ENCODE results near the gene PMVK. TPM values are rescaled to one million over a fixed set of nuclear protein-coding genes. Genes with fewer than 3 reads are reported as not detected.
A peak's percentile ranks its signal among the peaks of the same experiment; 100 is the strongest.
"Not testable (repeated sequence)": the region's sequence is repeated elsewhere in the genome, so short reads cannot be mapped to it uniquely, and the experiment has no call there.

The PMVK gene
- total RNA-seq, 1 donor from 2014 or later, result 38.4 TPM

- DNase-seq, result no peak
- Histone ChIP-seq H3K9me3 (no peaks in the 10 kb centered on the region), H3K27me3 (no peaks in the 10 kb centered on the region), H3K36me3 (no peaks in the 10 kb centered on the region), H3K4me1 (no peaks in the 10 kb centered on the region), H3K4me3 (no peak overlapping the region), H3K27ac (no peak overlapping the region)
- no peak for ATAC-seq
- no peak for TF ChIP-seq CTCF (IDR thresholded peaks at IDR 0.05)
- intact Hi-C loops (cut with DNase I), result no loop called here
Observed at GRCh38 chr1:154910851-154911250, 25.7 kb downstream of the PMVK start.

- ATAC-seq, result no peak
- Histone ChIP-seq H3K27ac (no peak overlapping the region), H3K4me3 (no peak overlapping the region), H3K4me1 (no peaks in the 10 kb centered on the region), H3K27me3 (no peaks in the 10 kb centered on the region), H3K36me3 (no peaks in the 10 kb centered on the region), H3K9me3 (no peaks in the 10 kb centered on the region)
- no peak for TF ChIP-seq CTCF (IDR thresholded peaks at IDR 0.05)
- DNase-seq, result no peak
- intact Hi-C loops (cut with DNase I), result no loop called here
Observed at GRCh38 chr1:154908937-154909336, 27.6 kb downstream of the PMVK start.

GRCh38 chr1:154908129-154908528, 28.4 kb downstream of the PMVK start:
- H3K27ac ChIP-seq; H3K4me3 ChIP-seq; H3K9me3 ChIP-seq; intact Hi-C loops (cut with DNase I); ATAC-seq; H3K4me1 ChIP-seq; H3K27me3 ChIP-seq; H3K36me3 ChIP-seq; DNase-seq: not testable (repeated sequence)

GRCh38 chr1:154906621-154907081, 29.9 kb downstream of the PMVK start:
- ATAC-seq, result peak; percentile 77

GRCh38 chr1:154902938-154903566, 33.5 kb downstream of the PMVK start:
- no peak overlapping the region for H3K27ac ChIP-seq
- no peak for DNase-seq
- H3K36me3 ChIP-seq, result no peaks in the 10 kb centered on the region
- intact Hi-C loops (cut with DNase I), result no loop called here
- no peak overlapping the region for H3K4me3 ChIP-seq
- no peaks in the 10 kb centered on the region for H3K4me1 ChIP-seq
- no peak for TF ChIP-seq CTCF (IDR thresholded peaks at IDR 0.05)
- no peaks in the 10 kb centered on the region for H3K27me3 ChIP-seq
- H3K9me3 ChIP-seq, result no peaks in the 10 kb centered on the region
- ATAC-seq, result no peak

More at GRCh38 chr1:154906621-154907081, 29.9 kb downstream of the PMVK start:
- Histone ChIP-seq H3K4me1 (no peaks in the 10 kb centered on the region), H3K36me3 (no peaks in the 10 kb centered on the region), H3K27me3 (no peaks in the 10 kb centered on the region), H3K27ac (no peak overlapping the region), H3K4me3 (no peak overlapping the region), H3K9me3 (no peaks in the 10 kb centered on the region)
- DNase-seq, result peak; percentile 16
- intact Hi-C loops (cut with DNase I), result no loop called here
- TF ChIP-seq CTCF (IDR thresholded peaks at IDR 0.05), result peak; percentile 38

- TF ChIP-seq CTCF (IDR thresholded peaks at IDR 0.05), result no peak
- H3K4me1 ChIP-seq, result no peaks in the 10 kb centered on the region
- intact Hi-C loops (cut with DNase I), result no loop called here
- ATAC-seq (no peak), DNase-seq (no peak)
- H3K27ac ChIP-seq, result no peak overlapping the region
- no peaks in the 10 kb centered on the region for H3K27me3 ChIP-seq
- H3K9me3 ChIP-seq, result no peaks in the 10 kb centered on the region
- H3K4me3 ChIP-seq, result no peak overlapping the region
- H3K36me3 ChIP-seq, result no peaks in the 10 kb centered on the region
Observed at GRCh38 chr1:154901591-154901990, 34.9 kb downstream of the PMVK start.

Measured in upper lobe of right lung (tissue), 1 donor.